CD4-positive, alpha-beta T cell (primary cell): ENCODE measurements around the gene AP2S1. TPM values are rescaled to one million over a fixed set of nuclear protein-coding genes. Genes with fewer than 3 reads are reported as not detected.

ENCODE experiments used
- ATAC-seq: fragments of 200-7000 bp; cut with Tn5 transposase; one replicate; pipeline ENCODE4 v1.10.0; 2022; ENCODE audit warnings: mild to moderate bottlenecking; ENCODE audit not compliant: poor library complexity
- CTCF ChIA-PET: fragments of 350-600 bp; sonication (Branson Sonifier 250); formaldehyde crosslinking; loops from one replicate; lab custom pipeline; 2021; ENCODE audit warnings: antibody characterized with exemption, inconsistent platforms; lab: Charles Lee
- POLR2A ChIA-PET: fragments of 350-600 bp; sonication (Branson Sonifier 250); formaldehyde crosslinking; loops from one replicate; lab custom pipeline; 2021; ENCODE audit warnings: antibody characterized with exemption, inconsistent platforms; lab: Charles Lee
- DNase-seq, 14 experiments: peaks; one replicate each; pipeline ENCODE4 v3.0.0-alpha.2; 2013 to 2020; ENCODE audit warnings: mixed read lengths in 2 of 14
- H3K27ac ChIP-seq, 2 donors: one replicate each; pipeline versions ENCODE4 v1.5.1 to v1.7.0; 2013; ENCODE audit warnings: low read length in 2 of 2, low read depth in 1 of 2, mild to moderate bottlenecking in 1 of 2
- H3K27me3 ChIP-seq, 2 experiments: 1 replicate in 1 of 2; 2 replicates in 1 of 2; pipeline versions ENCODE4 v1.6.1 to v1.7.0; 2013; ENCODE audit warnings: low read length in 2 of 2, control low read depth in 1 of 2, mild to moderate bottlenecking in 1 of 2, moderate library complexity in 1 of 2; ENCODE audit not compliant: insufficient read depth in 2 of 2, control insufficient read depth in 1 of 2
- H3K36me3 ChIP-seq: one replicate; pipeline ENCODE4 v1.6.1; 2013; ENCODE audit warnings: low read length, control low read depth; ENCODE audit not compliant: insufficient read depth
- H3K4me1 ChIP-seq: one replicate; pipeline ENCODE4 v1.6.1; 2013; ENCODE audit warnings: low read length, control low read depth; ENCODE audit not compliant: insufficient read depth
- H3K4me3 ChIP-seq: one replicate; pipeline ENCODE4 v1.5.1; 2013; ENCODE audit warnings: mild to moderate bottlenecking, low read length, moderate library complexity
- H3K9me3 ChIP-seq, 2 experiments: 1 replicate in 1 of 2; 2 replicates in 1 of 2; pipeline versions ENCODE4 v1.6.1 to v1.7.0; 2013; ENCODE audit warnings: low read length in 2 of 2, mild to moderate bottlenecking in 2 of 2, control low read depth in 1 of 2, moderate library complexity in 1 of 2; ENCODE audit not compliant: control insufficient read depth in 1 of 2, insufficient read depth in 1 of 2
- H3K27ac Mint-ChIP-seq: one replicate; pipeline ENCODE4 v1.8.0; 2020; ENCODE audit warnings: mixed read lengths
- H3K27me3 Mint-ChIP-seq: one replicate; pipeline ENCODE4 v1.8.0; 2021; ENCODE audit warnings: mixed read lengths
- H3K36me3 Mint-ChIP-seq: one replicate; pipeline ENCODE4 v1.8.0; 2021; ENCODE audit warnings: low read depth, mixed read lengths
- H3K4me1 Mint-ChIP-seq: one replicate; pipeline ENCODE4 v1.8.0; 2021; ENCODE audit warnings: low read depth, mixed read lengths
- H3K4me3 Mint-ChIP-seq: one replicate; pipeline ENCODE4 v1.8.0; 2020; ENCODE audit warnings: mild to moderate bottlenecking, mixed read lengths
- H3K9me3 Mint-ChIP-seq: one replicate; pipeline ENCODE4 v1.8.0; 2020; ENCODE audit warnings: mixed read lengths
- intact Hi-C, 2 experiments: fragments of 100-400 bp; cut with DNase I in 1 of 2; cut with micrococcal nuclease in 1 of 2; formaldehyde crosslinking; loops; one replicate each; pipeline versions ENCODE4 v1.15.1 to v1.9.0; 2023 to 2025; cut with DNase I, micrococcal nuclease
- polyA plus RNA-seq, 2 donors: library from polyadenylated mRNA; unstranded; fragments of 120-200 nt; gene quantifications; one replicate each; pipeline ENCODE4 v1.2.1, GENCODE V29; 2013
- total RNA-seq, 174 experiments: library from RNA in 2 of 174; stranded (reverse) in 2 of 174; gene quantifications; one replicate each; pipeline ENCODE4 v1.2.3 and lab custom pipeline; 2021 to 2026
- TF ChIP-seq, protein P1 (sequence below): fragments of 200-600 bp; IDR thresholded peaks from one replicate; pipeline ENCODE4 v1.8.0; 2022; ENCODE audit warnings: antibody characterized with exemption, mild to moderate bottlenecking

The AP2S1 gene
- 10 to 100 TPM; 24.5 to 26.9 TPM for total RNA-seq
- 57.0 TPM for polyA plus RNA-seq (2013, experiment 1 of 2)
- polyA plus RNA-seq (2013, experiment 2 of 2), result 48.6 TPM
- 10.7 to 55.8 (median 19.9) reads per million in 172 experiments for total RNA-seq (lab: John Stamatoyannopoulos, UW)

DNA sequence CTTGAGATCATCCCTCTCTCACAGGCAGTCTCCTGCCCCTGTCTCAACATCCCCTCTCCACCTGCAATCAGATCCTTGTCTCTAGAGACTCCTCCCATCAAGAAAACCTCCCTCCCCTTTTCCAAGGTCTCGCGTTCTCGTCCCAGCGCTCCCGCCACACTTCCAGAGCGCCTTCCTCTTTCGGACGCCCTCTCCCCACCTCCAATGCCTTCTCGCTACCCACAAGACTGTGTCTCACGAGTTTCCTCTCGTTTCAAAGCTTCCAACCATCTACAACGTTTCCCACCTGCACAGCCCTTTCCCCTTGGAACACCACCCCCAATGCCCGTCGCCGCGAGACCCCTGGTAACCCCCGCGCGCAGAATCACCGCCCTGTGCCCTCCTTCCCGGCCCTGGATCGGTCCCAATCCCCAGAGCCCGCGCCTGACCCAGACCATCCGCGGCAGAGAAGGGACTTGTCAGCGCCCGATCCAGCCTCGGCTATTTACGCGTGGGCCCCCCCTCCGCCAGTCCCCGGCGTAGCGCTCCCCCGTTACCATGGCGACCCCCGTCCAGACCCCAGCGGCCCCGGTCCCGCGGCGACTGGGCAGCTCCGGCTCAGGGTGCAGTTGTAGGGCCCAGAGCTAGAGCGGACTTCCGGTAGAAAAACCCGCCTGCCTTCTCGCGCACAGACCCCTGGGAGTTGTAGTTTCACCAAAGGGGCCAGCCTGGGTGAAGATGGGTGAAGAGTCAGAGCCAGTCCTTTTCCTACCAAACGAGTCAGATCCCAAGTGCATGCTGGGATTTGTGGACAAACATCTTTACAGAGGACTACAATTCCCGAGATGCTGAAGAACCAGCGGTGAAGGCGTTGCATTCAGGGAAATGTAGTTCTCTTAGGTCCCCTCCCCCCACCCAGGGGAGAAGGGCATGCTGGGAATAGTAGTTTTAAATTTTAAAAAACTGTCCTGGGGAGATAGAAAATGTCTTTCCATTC is at the start of gene AP2S1:
AP2S1 (minus strand) TSS at position 619 of the 976 bp plus-strand sequence; CDS start at position 539, 80 bp downstream.
- H3K9me3 Mint-ChIP-seq, result no peaks in the 10 kb centered on the region
- no peaks in the 10 kb centered on the region for H3K9me3 ChIP-seq
- intact Hi-C loops, result loop anchor here in 1 of 2 experiments (2.0 to 10.0 kb wide), 3 partner anchors 198 to 404 kb away; partner anchors contain the start of genes CALM3, CCDC9 and TMEM160
- no peaks in the 10 kb centered on the region for H3K27me3 Mint-ChIP-seq
- H3K4me1 Mint-ChIP-seq, result peaks cover 33% of the 10 kb centered on the region
- H3K4me3 ChIP-seq, result peak within 1 kb of the TSS; percentile 76
- H3K4me3 Mint-ChIP-seq, result peak within 1 kb of the TSS; percentile 90
- H3K4me1 ChIP-seq, result peaks cover 17% of the 10 kb centered on the region
- H3K27me3 ChIP-seq, result no peaks in the 10 kb centered on the region
- ATAC-seq (peak; percentile 95), DNase-seq (peak; percentile 81 to 98 (median 90))
- TF ChIP-seq, protein P1, sequence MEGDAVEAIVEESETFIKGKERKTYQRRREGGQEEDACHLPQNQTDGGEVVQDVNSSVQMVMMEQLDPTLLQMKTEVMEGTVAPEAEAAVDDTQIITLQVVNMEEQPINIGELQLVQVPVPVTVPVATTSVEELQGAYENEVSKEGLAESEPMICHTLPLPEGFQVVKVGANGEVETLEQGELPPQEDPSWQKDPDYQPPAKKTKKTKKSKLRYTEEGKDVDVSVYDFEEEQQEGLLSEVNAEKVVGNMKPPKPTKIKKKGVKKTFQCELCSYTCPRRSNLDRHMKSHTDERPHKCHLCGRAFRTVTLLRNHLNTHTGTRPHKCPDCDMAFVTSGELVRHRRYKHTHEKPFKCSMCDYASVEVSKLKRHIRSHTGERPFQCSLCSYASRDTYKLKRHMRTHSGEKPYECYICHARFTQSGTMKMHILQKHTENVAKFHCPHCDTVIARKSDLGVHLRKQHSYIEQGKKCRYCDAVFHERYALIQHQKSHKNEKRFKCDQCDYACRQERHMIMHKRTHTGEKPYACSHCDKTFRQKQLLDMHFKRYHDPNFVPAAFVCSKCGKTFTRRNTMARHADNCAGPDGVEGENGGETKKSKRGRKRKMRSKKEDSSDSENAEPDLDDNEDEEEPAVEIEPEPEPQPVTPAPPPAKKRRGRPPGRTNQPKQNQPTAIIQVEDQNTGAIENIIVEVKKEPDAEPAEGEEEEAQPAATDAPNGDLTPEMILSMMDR, result no peak
- peak within 1 kb of the TSS; percentile 39 to 71 for H3K27ac ChIP-seq
- H3K36me3 ChIP-seq, result peaks cover 3% of the 10 kb centered on the region
- POLR2A ChIA-PET, result interaction anchor here (0.5 to 1.5 kb wide), 5 partner anchors 9 to 250 kb away, joined by 3 to 9 read pairs (median 5); partner anchors contain the start of genes ARHGAP35, CALM3 and SLC1A5
- H3K36me3 Mint-ChIP-seq, result peaks cover 18% of the 10 kb centered on the region
- CTCF ChIA-PET, result interaction anchor here (1.0 to 1.9 kb wide), 4 partner anchors 10 to 162 kb away, joined by 3 to 5 read pairs (median 4); no protein-coding TSS in a partner anchor
- H3K27ac Mint-ChIP-seq, result peak within 1 kb of the TSS; percentile 62

DNA sequence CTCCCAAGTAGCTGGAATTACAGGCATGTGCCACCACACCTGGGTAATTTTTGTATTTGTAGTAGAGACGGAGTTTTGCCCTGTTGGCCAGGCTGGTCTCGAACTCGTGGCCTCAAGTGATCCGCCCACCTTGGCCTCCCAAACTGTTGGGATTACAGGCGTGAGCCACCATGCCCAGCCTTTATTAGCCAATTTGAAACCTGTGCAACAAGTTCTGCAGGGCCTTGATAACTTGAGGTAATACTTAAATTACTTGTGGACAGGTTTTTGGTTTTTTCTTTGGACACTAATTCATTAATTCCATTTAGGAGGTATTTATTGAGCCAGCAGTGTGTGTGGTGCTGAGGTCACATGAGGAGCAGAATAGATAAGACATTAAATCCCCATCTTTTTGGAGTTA is 49.7 kb upstream of the AP2S1 start:
- Histone ChIP-seq H3K4me3 (no peak overlapping the region), H3K9me3 (no peaks in the 10 kb centered on the region), H3K27me3 (no peaks in the 10 kb centered on the region), H3K36me3 (no peaks in the 10 kb centered on the region), H3K4me1 (peaks cover 30% of the 10 kb centered on the region), H3K27ac (no peak overlapping the region)
- no peak overlapping the region for H3K4me3 Mint-ChIP-seq
- ATAC-seq (no peak), DNase-seq (no peak)
- H3K27me3 Mint-ChIP-seq, result no peaks in the 10 kb centered on the region
- POLR2A ChIA-PET, result no interaction called here
- H3K4me1 Mint-ChIP-seq, result peaks cover 60% of the 10 kb centered on the region
- CTCF ChIA-PET, result no interaction called here
- H3K27ac Mint-ChIP-seq, result no peak overlapping the region
- H3K36me3 Mint-ChIP-seq, result no peaks in the 10 kb centered on the region
- H3K9me3 Mint-ChIP-seq, result no peaks in the 10 kb centered on the region
- intact Hi-C loops, result no loop called here
- TF ChIP-seq, protein P1, result no peak

DNA sequence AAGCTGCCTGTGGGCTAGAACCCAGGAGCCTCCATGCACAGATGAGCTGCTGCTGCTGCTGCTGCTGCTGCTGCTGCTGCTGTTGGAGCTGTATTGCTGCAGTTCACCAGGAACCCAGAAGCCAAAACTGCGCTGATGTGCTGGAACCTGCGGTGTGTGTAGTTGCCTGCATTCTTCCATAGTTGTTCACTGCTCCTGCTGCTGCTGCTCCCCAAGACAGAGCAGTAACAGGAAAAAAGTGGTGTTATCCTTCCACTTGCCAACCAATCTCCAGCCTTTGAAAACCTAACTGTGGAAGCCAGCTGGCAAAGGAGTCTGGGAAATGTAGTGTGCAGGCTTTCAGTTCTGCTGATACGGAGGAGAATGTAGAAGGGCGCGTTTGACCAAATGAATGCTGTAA is 48.1 kb upstream of the AP2S1 start:
- Histone ChIP-seq H3K27ac (no peak overlapping the region), H3K4me1 (peaks cover 18% of the 10 kb centered on the region), H3K27me3 (no peaks in the 10 kb centered on the region), H3K4me3 (no peak overlapping the region), H3K36me3 (no peaks in the 10 kb centered on the region), H3K9me3 (no peaks in the 10 kb centered on the region)
- H3K4me1 Mint-ChIP-seq, result peaks cover 57% of the 10 kb centered on the region
- ChIA-PET CTCF (no interaction called here), POLR2A (no interaction called here)
- DNase-seq, result no peak
- no peak overlapping the region for H3K4me3 Mint-ChIP-seq
- no peaks in the 10 kb centered on the region for H3K36me3 Mint-ChIP-seq
- no peak for ATAC-seq
- no peaks in the 10 kb centered on the region for H3K27me3 Mint-ChIP-seq
- no peaks in the 10 kb centered on the region for H3K9me3 Mint-ChIP-seq
- no peak overlapping the region for H3K27ac Mint-ChIP-seq
- intact Hi-C loops, result no loop called here
- TF ChIP-seq, protein P1, result no peak
